GM15510 (cell line): ENCODE results near the gene OR10AD1.

Source experiments
- POLR2A ChIP-seq: IDR thresholded peaks from 3 replicates; pipeline ENCODE4 v1.6.1; 2011; ENCODE audit warnings: borderline replicate concordance; ENCODE audit not compliant: insufficient read length; ENCODE audit errors: extremely low read depth

The OR10AD1 gene

DNA sequence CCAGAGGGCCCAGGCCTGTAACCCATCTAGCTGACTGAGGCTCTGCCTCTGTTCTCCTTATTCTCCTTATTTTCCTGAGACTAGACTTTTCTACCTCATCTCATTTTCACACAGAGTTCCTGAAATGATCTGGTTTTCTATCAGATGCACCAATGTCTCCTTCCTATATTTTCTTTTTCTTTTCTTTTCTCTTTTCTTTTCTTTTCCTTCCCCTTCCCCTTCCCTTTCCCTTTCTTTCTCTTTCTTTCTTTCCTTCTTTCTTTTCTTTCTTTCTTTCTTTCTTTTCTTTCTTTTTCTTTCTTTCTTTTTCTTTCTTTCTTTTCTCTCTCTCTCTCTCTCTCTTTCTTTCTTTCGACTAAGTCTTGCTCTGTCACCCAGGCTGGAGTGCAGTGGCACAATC is 22.7 kb downstream of the OR10AD1 start:
- TF ChIP-seq POLR2A = no peak

DNA sequence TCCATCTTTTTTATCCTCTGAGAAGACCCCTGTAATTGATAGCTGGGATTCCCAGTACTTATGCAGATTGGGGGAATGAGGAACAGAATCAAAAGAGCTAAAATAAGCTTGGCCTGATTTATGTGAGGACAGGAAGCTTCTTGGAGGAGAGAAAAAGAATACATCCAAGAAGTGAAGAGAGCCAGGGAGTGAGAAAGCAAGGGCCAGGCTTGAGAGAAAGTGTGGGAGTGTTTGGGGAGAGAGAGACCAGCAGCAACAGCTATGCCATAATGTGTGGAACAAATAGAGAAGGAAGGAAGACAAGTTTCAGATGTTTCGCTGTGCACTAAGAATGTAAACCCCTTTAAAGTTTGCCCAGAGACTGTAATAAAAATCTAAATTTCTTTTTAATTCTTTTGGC is 23.6 kb downstream of the OR10AD1 start:
- no peak for TF ChIP-seq POLR2A

DNA sequence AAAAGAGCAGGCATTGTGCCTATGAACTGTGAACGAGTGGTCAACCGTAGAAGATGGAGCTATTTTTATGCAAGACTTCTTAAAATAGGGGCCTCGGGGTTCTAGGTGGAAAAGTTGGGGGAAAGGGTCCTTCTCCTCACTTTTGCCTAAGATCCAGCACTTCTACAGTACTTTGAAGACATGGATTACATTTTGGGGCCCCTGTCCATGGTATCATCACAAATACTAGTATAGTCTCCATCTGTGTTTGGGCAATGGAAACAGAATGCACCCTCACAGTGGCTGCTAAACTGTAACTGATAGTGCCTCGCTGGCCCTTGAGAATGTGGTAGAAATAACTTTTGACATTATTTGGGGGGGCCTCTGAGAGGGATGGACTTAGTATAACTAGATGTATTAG is 25.1 kb downstream of the OR10AD1 start:
- TF ChIP-seq POLR2A = no peak

DNA sequence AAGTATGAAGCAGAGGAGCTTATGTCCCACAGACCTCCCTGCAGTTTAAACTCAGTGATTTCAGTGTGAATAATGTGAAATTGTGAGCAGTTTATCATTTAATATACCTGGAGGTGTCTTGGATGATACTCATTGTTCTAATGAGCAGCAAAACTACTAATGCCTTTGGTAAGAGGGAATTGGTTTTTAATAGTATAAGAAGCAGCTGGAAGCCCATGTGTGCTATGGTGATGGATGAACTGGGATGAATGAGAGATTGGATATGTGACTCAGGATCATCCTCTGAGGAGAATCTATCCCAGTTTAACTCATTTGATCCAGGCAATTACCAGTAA is 26.7 kb downstream of the OR10AD1 start:
- no peak for TF ChIP-seq POLR2A

DNA sequence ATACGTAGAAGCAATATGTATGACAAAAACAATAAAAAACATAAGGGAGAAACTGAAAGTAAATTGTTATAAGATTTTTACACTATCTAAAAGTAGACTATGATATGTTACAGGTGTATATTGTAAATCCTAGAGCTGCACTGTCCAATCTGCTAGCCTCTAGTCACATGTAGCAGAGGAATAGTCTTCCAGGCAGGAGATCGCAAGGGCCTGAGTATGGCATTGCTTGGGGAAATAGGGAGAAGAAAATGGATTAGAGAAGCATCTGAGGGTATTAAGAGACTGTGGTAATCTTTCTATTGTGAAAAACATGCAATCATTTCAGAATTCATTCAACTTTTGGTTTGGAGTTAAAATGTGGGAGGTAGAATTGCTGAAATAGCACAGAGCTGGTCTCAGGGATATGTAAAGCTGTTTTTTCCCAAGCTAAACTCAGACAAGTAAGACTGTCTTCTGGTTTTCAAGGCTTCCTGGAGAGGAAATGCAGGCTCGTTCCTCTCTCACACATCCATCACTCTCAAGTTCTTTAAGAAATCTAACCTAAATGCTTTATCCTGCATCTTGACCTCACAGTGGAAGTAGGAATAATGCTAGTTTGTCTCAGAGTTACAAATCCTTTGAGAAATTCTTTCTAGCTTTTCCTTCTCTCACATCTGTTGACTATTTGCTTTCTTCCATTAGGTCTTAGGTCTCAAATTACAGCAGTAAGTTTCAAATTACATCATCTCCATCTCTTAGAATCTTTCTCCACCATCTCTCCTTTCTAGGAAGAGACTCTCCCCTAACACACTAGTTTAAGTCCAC is 27.3 kb downstream of the OR10AD1 start:
- TF ChIP-seq POLR2A = no peak

DNA sequence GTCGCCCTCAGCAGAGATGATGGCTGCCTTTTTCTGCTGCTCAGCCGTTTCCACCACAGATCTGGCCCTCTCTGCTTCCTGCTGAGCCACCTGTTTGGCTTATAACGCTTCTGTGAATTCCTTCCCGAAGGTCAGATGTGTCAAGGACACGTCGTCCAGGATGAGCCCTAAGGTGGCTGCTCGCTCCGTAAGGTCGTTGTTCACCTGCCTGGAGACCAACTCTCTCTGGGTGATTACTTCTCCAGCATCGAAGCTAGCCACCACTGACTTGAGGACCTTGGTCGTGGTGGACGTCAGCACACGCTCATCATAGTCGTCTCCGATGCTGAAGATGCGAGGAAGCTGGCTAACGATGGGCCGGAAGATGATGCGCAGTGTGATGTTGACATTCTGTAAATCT is 34.1 kb downstream of the OR10AD1 start:
- no peak for TF ChIP-seq POLR2A

DNA sequence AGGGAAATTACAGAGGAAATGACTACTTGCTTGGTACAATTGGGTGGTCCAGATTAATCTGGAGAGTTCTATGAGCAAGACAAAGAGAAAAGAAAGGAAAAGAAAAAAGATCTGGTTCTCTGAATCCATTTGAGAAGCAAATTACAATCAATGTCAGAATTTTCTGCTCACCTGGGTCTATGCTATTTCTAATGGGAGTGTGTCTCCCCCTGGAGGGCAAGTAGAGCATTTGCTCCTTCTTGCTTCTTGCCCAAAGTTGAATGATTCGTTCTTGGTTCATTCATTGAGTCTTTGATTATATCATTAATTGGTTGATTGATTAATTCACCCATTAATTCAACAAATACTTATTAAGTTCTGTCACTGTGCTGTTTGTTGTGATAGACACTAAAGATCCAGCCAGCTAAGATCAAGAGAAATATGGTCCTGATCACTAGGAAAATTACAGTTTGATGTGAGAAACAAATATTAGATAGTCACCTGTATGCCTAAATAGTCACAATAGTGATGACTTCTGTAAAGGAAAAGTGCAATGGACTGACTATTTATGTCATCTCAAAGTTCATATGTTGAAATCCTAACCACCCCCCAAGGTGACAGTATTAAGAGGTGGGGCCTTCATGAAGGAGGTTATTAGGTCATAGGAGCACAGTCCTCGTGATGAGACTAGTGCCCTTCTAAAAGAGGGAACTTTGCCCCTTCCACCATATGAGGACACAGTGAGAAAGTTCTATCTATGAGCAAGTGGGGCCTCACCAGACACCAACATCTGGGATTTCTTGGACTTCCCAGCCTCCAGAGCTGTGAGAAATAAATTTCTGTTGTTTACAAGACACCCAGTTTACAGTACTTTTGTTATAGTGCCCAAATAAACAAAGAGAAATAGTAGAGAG is 37.8 kb downstream of the OR10AD1 start:
- TF ChIP-seq POLR2A = no peak

DNA sequence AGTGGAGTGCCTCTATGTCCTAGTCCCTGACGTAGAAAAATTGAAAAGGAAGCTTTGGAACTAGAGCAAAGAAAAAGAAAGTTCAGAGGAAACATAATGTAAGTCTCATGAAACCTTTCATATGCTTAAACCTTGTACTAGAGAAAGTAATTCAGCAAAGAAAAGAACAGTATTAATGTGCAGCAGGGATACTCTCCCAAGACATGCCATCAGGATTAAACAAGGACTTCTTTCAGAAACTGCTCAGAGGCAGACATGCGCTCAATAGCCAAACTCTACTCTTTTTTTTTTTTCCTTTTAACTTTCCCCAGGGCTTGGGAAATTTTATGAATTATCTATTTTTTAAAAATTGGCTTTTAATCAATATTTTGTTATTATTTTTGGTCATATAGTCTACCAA is 38.6 kb downstream of the OR10AD1 start:
- no peak for TF ChIP-seq POLR2A

DNA sequence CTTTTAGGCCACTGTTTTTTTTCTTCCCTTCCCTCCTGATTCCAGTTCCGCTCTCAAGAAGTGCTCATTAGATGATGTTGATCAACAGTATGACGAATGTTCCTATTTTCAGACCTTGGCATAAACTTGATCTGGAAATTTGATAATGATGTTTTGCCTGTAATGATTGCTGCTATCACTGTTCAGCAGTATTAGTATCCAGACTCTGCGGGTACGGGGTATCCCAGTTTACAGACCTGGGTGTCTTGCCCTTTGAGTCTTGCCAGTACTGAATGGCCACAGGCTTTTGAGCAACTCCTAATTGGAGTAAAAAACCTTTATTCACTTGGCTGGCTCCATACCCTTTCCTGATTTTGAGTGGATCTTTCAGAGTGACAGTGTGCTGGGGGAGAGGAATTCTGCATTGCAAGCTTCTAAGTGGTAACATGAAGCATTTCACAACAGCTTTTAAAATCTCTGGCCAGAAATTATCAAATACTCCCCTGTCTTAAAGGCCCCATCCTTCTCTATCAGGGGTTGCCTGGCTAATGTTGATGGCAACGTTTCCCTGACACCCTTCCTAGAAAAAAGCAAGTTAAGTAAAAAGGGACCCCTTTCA is 39.8 kb downstream of the OR10AD1 start:
- TF ChIP-seq POLR2A = no peak

DNA sequence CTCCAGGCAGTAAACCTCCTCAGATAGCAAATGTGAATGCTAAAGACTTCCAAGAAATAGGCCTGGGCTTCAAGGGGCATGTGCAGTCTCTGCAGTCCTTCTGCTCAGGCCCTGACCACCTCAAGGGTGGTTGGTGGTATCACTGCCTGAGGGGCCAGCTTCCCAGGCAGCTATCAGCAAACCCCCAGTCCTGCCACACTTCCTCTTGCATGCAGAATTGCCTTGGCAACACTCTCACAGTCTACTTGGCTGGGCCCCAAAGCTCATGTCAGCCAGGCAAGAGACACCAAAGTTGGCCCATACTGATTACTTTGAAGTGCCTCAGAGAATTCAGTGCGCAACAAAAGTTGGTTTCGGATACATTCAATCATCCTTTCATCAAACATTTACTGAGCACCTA is 42.3 kb downstream of the OR10AD1 start:
- TF ChIP-seq POLR2A = no peak

DNA sequence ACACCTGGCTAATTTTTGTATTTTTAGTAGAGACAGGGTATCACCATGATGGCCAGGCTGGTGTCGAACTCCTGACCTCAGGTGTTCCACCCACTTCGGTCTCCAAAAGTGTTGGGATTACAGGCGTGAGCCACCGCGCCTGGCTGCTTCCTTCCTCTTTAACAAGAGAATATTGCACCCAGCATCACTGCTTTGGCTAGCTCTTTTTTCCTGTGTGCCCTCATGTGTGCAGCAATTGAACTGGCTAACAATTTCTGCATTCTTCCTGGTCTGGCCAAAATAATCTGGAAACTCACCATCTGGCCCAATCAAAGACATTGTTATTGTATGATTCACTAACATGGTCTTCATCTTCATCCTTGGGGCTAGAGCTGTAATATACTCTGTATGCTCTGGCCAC is 43.0 kb downstream of the OR10AD1 start:
- no peak for TF ChIP-seq POLR2A

DNA sequence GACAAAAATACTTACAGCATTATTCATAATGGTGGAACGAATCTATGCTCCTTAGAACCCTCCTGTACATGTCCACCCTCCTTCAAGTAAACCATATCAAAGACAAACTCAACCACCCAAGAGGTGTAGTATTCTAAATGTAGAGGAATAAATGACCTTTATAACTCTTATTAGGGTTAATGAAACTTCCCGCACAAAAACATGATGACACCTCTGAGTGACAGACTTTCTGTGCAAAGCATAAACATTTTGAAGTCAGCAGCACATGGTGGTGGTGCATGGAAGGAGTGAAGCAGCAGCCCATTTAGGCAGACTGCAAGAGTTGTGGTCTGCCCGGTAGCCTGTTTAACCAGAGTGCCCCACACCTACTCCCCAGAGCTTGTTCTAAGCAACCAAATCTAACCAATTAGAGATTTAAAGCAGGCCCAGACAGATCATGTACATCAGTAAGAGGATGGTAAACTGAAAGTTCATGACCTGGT is 45.2 kb downstream of the OR10AD1 start:
- TF ChIP-seq POLR2A = no peak

DNA sequence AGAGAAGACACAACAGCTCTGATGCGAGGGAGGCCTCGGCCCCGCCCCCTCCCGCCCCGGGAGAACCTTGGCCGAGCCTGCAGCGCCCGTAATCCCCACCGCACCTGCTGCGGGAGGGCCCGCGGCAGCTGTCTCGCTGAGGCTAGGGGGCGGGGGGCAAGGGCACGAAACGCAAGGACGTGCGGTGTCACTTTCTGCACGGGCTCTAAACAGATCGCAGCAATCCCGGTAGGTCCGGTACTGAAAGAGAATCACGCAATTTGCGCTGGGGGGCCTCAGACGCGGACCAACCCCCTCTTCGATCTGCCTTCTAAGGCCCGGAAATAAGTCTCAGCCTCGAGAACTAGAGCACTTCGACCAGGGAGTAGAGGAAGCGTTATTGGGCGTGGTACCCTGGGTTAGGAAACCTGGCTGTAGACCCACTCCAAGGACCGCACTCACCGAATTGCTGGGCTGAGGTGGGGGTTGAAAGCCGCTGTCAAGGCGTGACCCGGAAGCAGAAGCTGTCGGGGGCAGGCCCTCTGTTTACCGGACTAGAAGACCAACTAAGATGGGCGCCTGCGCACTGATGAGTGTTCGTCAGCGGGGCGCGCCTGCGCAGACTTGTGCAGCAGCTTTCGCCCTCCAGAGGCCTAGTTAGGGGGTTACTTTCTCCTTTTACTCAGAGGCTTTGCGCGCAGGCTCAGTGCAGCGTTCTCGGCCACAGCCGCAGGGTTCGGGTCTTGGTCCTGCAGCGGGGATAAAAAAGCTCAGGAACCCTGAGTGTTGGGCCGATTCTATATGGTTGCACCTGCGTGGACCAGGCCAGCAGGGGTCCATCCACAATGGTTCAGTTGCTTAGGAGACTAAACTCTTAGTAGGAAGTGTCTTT is 45.8 kb downstream of the OR10AD1 start, which contains the start of gene ASB8:
Gene ASB8, minus strand, starts transcription at position 498 of the 871 bp plus-strand sequence. CDS start 4,019 bp downstream, outside the sequence.
- TF ChIP-seq POLR2A = peak; percentile 69

DNA sequence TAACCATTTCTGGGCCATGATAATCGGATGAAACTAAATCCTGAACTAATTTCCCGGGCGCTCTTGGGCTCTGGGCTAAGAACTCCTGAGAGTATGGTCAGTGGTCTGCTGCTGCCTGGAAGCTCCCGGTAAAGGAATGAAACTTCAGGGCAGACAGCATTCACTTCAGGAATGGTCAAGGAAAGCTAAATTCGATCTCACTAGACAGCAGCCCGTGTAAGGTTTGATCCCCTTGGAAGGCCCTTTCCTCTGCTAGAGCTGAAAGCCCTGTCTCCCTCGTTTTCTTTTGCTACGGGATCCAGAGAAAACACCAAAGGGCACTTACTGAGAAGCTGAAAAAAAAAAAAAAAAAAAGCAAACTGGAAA is 46.5 kb downstream of the OR10AD1 start:
- TF ChIP-seq POLR2A = no peak
